ENCODE measurements around the gene MFSD11. TPM values are rescaled to one million over a fixed set of nuclear protein-coding genes. Genes with fewer than 3 reads are reported as not detected.
"Not testable (repeated sequence)": the region's sequence is repeated elsewhere in the genome, so short reads cannot be mapped to it uniquely, and the experiment has no call there.

The MFSD11 gene
- polyA plus RNA-seq, 1 donor from 2014 or later, result 36.1 TPM

- H3K4me3 ChIP-seq (ENCODE audit: low read length), result no peak overlapping the region
- H3F3A ChIP-seq (ENCODE audit: insufficient read depth, low read length, poor library complexity, severe bottlenecking), result no peaks in the 10 kb centered on the region
- H2AFZ ChIP-seq (ENCODE audit: low read depth, low read length), result no peak overlapping the region
- no peaks in the 10 kb centered on the region for H3K9me2 ChIP-seq (ENCODE audit: insufficient read depth, low read length)
- no peak for TF ChIP-seq EZH2 (IDR thresholded peaks at IDR 0.05; ENCODE audit: borderline replicate concordance, insufficient read depth, low read length, poor library complexity, severe bottlenecking)
- no peak for TF ChIP-seq CTCF (IDR thresholded peaks at IDR 0.05; ENCODE audit: poor library complexity, severe bottlenecking)
- TF ChIP-seq EP300 (conservative IDR thresholded peaks at IDR 0.05; ENCODE audit: poor library complexity, severe bottlenecking), result no peak
- no peak for TF ChIP-seq TAF1 (IDR thresholded peaks at IDR 0.05; ENCODE audit: low read depth)
- TF ChIP-seq RAD21 (conservative IDR thresholded peaks at IDR 0.05), result no peak
- TF ChIP-seq REST (IDR thresholded peaks at IDR 0.05; ENCODE audit: borderline replicate concordance), result no peak
- no peak for TF ChIP-seq SMC3 (conservative IDR thresholded peaks at IDR 0.05; ENCODE audit: poor library complexity)
- no peak for TF ChIP-seq MXI1 (conservative IDR thresholded peaks at IDR 0.05; ENCODE audit: poor library complexity, severe bottlenecking)
- no peak for TF ChIP-seq POLR2AphosphoS5 (IDR thresholded peaks at IDR 0.05)
- no peak overlapping the region for H3K9ac ChIP-seq (ENCODE audit: low read length)
- no peak overlapping the region for H3K4me2 ChIP-seq (ENCODE audit: low read length)
- H3K36me3 ChIP-seq (ENCODE audit: insufficient read depth, low read length), result peaks cover 24% of the 10 kb centered on the region
- H4K20me1 ChIP-seq (ENCODE audit: insufficient read depth), result no peaks in the 10 kb centered on the region
- H3K27me3 ChIP-seq (ENCODE audit: insufficient read depth, low read depth, low read length), result no peaks in the 10 kb centered on the region
- no peaks in the 10 kb centered on the region for H3K79me2 ChIP-seq (replicated peaks; ENCODE audit: insufficient read depth, low read length)
- no peak overlapping the region for H3K27ac ChIP-seq (ENCODE audit: low read length)
- H3K9me3 ChIP-seq (ENCODE audit: low read length), result no peaks in the 10 kb centered on the region
These were observed 6.8 kb downstream of the MFSD11 start for GRCh38 chr17:76744747-76745146.

GRCh38 chr17:76745785-76746184 lies 7.9 kb downstream of the MFSD11 start:
- H4K20me1 ChIP-seq (ENCODE audit: insufficient read depth); H3K9ac ChIP-seq (ENCODE audit: low read length); H3K4me2 ChIP-seq (ENCODE audit: low read length); H3F3A ChIP-seq (ENCODE audit: insufficient read depth, low read length, poor library complexity, severe bottlenecking); H3K27ac ChIP-seq (ENCODE audit: low read length); H3K9me2 ChIP-seq (ENCODE audit: insufficient read depth, low read length); H3K4me3 ChIP-seq (ENCODE audit: low read length); H2AFZ ChIP-seq (ENCODE audit: low read depth, low read length); H3K79me2 ChIP-seq (replicated peaks; ENCODE audit: insufficient read depth, low read length); H3K27me3 ChIP-seq (ENCODE audit: insufficient read depth, low read depth, low read length); H3K9me3 ChIP-seq (ENCODE audit: low read length): not testable (repeated sequence)
- H3K36me3 ChIP-seq (ENCODE audit: insufficient read depth, low read length), result peaks cover 24% of the 10 kb centered on the region

Measured in neural cell (in vitro differentiated cells).